Hematopoietic multipotent progenitor cell treated with erythropoietin and hydrocortisone succinate and interleukin-3 and kit ligand, for 17 days (in vitro differentiated cells): ENCODE data around the gene KLHL29.

Experiments used
- DNase-seq: peaks from one replicate; pipeline ENCODE4 v3.0.0-alpha.2; 2015; ENCODE audit warnings: low spot score

Gene KLHL29

DNA sequence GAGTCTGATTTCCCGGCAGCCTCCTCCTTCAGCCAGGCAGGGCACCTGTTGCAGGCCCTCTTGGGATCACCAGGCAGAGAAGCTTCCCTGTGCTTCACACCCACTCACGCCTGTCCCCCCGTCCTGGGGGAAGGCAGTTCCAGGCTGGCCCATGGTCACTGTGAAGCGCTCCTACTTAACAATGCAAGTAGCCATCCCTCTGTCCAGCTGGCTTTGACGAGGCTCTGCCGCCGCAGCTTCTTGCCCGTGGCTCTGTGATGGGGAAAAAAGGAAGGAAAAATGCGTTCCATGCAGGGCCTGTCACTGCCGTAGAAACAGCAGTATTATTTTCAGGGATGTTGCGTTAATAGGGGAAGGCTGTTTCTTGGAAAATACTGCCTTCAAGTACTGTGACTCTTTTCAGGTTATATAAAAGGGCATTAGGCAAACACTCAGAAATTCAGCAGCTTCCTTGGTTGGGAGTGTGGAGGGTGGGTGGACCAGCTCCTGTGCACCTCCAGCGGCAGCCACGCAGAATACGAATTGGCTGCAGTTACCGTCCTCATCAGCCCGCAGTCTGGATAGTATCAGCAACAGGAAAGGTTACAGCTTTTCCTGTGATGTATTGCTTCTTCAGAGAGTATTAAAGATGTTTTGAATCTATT lies 232.3 kb downstream of the KLHL29 start:
- no peak for DNase-seq

DNA sequence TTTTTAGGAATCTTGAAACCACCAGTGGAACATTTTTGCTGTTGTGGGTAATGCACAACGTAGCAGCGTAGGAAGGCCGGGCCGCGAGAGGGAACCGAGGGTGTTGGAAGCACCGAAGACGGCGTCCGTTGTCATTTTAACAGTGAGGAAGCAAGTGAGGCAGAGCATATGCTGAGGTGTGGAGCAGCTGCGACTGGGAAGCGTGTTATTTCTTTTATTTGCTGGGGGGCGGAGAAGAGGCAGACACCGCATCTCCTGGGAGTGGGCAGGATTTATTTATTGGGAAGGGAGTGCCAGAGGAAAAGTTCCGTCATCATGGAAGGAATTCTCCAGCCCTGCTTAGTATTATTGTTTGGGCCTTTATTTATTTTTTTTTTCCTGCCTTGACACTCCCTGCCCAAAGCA lies 232.8 kb downstream of the KLHL29 start:
- DNase-seq, result no peak

- DNase-seq, result no peak
These were observed 233.3 kb downstream of the KLHL29 start for GRCh38 chr2:23618265-23618664.

GRCh38 chr2:23618794-23619530 lies 234.0 kb downstream of the KLHL29 start:
- no peak for DNase-seq

DNA sequence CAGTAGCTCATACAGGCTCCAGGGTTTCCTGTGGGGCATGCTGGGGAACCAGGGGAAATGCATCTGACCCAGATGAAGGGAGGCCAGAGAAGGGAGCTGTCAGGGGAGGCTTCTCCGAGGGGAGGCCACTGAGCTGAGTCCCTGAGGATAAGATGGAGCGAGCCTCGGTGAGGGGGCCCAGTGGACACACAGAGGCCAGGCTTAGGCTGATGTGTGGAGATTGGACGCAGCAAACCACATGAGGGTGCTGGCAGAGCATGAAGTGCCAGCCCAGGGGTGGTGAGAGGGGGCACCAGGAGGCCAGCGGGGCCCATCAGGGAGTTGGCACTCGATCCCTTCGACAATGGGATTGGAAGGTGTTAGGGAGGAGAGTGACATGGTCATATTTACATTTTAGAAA lies 235.0 kb downstream of the KLHL29 start:
- no peak for DNase-seq

- DNase-seq, result no peak
These were observed 235.9 kb downstream of the KLHL29 start for GRCh38 chr2:23620841-23621341.

DNA sequence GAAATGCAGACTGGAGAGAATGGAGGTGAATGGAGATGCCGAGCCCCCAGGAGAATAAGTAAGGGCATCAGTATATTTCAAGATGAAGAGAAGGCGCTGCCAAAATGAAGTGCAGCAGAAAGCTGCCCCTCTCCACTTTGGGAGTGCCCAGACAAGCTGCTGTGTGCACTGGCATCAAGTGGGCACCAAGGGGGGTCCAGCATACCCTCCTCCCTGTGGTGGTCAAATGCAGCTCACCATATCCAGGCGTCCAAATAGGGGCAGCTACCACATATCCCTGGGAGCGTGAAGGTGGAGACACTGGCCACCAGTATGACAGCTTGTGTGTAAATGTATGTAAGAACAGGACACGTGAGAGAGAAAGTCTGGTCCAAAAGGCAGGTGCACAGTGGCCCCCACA lies 236.6 kb downstream of the KLHL29 start:
- no peak for DNase-seq

GRCh38 chr2:23622466-23622865 lies 237.5 kb downstream of the KLHL29 start:
- DNase-seq, result no peak

DNA sequence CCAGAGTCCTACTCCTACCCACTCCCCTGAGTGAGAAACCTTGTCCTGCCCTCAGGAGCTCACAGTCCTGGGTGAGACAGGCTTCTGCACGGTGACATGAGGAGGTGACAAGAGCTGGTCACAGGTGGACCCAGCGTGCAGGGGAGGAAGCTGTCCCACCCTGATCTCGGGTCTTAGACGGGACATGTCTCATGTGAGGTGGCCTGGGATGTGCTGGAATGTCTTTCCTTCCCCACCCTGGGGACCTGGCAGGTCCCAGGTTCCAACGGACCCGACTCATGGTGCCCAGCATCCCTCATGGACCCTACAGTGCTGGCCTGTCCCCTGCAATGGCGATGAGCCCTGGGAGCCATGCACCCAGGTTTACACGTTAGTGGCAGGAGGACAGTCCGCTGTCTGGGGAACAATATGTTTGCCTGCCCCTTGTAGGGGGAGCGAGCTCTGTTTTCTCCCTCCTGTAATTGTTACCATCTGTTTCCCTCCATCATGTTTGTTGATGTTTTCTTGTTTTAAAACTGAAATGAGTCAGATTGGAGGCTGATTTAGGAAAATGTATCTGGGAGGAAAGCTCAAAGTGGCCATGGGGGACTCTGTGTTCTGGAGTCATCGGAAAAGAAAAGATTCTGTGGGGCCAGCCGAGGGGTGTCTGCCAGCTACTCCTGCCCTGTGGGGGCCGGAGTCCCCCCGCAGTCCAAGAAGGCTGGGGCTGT lies 238.1 kb downstream of the KLHL29 start:
- no peak for DNase-seq

DNA sequence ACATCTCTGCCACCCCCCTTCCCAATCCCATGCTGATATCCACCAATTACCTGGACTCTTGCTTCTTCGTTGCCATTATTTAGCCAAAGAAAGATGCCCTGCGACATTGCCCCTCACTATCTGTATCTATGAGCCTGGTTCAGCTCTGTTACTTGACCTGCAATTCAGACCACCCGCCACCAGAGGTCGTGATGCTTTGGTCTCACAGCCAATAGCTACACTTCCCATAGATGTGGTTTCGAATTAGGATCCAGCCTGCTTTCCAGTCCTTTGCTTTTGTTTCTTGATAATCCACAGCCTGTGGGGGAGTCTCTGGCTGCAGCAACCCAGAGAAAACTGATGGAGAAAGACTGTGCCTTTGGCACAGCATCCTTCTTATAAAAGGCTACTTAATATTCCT lies 239.4 kb downstream of the KLHL29 start:
- DNase-seq, result peak; percentile 48

- DNase-seq, result no peak
These were observed 239.9 kb downstream of the KLHL29 start for GRCh38 chr2:23624915-23625314.

GRCh38 chr2:23625726-23626125 lies 240.7 kb downstream of the KLHL29 start:
- DNase-seq, result no peak

- DNase-seq, result no peak
These were observed 241.8 kb downstream of the KLHL29 start for GRCh38 chr2:23626701-23627230.

- no peak for DNase-seq
These were observed 242.4 kb downstream of the KLHL29 start for GRCh38 chr2:23627236-23628009.

GRCh38 chr2:23628926-23629771 lies 244.2 kb downstream of the KLHL29 start:
- DNase-seq, result no peak

- DNase-seq, result no peak
These were observed 244.9 kb downstream of the KLHL29 start for GRCh38 chr2:23629772-23630480.

DNA sequence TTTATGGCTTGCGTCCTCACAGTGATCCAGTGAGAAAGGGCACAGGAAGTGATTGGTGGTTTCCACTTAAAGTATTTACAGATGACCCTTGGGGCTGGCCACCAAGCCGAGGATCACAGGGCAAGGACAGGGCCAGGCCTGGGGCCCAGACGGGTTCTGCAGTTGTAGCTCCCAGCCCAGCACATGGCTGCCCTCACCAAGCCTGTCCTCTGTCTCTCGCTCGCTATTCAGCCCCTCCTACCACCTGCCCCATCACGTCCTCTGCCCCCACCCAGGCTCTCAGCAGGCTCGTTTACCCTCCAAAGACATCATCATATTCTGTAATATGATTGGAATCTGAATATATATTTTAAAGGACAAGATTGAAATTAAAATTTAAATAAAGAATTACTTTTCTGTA lies 246.0 kb downstream of the KLHL29 start:
- DNase-seq, result no peak

DNA sequence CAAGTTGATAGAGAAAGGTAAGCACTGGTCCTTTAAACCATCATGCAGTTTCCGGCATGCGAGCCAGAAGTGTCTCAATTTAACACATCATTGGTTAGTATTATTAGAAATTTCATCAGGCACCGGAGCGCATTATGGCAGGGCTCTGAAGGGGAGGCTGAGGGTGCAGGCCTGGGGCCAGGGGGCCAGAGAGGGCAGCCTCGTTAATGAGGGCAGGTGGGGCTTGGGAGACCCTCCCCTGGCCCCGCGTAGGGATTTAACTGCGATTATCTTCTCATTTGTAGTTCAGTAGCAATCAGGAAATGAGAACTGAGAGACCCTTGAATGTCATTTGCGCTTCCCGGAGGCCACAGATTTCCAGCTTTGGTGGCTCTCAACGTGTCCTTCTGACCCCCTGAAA lies 246.4 kb downstream of the KLHL29 start:
- no peak for DNase-seq

DNA sequence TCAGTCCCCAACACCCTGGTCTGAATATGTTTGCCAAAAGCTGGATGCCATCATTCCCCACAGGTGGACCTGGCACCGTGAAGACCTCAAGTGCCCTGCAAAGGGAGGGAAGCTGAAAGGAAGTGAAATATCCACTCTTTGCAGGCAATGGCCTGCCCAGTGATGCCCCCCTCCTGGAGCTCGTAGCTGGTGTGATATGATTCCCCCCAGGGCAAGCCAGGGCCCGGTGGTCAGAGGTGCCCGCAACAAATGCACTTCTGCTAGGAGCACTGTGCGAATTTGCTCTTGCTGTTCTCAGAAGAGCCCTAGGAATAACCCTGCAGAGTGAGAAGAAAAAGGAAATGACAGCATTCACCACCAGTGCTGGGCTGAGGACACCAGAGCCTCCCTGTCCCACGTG lies 247.4 kb downstream of the KLHL29 start:
- no peak for DNase-seq

DNA sequence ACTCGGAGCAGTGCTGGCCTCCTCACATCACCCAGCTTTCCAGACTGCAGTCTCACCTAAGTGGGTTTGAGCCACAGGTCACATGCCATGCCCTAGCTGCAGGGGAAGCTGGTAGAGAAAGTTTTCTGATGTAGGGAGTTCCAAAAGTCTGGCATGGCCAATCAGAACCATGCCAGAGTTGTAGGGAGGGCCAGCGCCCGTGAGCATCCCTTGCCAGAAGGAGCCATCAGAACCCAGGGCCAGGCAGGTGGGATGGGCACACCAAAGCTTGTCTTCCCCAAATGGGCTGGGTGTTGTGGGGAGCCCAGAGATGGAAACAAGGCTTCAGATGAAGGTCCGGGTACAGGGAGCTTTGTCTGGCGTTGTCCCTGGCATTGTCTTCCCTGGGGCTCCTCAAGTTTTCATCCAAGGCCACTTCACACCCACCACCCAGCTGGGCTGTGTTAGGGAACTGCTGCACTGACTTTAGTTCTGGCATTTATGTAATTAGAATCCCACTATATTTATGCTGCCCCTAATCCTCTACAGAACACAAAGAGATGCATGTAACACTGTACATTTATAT lies 247.9 kb downstream of the KLHL29 start:
- no peak for DNase-seq
